ENCODE results near the gene MPP7.

Gene MPP7

GRCh38 chr10:28276384-28276783 lies 26.5 kb downstream of the MPP7 start:
- H3K27ac ChIP-seq (ENCODE audit: low read length) = no peak overlapping the region
- no peaks in the 10 kb centered on the region for H3K4me1 ChIP-seq (ENCODE audit: control insufficient read depth, insufficient read depth, low read length)
- no peaks in the 10 kb centered on the region for H3K9me3 ChIP-seq (ENCODE audit: control insufficient read depth, insufficient read depth, low read length)
- no peak overlapping the region for H3K4me3 ChIP-seq (ENCODE audit: low read length)
- no peaks in the 10 kb centered on the region for H3K27me3 ChIP-seq (ENCODE audit: control insufficient read depth, insufficient read depth, low read length)
- H3K36me3 ChIP-seq (ENCODE audit: control insufficient read depth, insufficient read depth, low read length) = no peaks in the 10 kb centered on the region
- no peak for DNase-seq (ENCODE audit: low read depth, low spot score)
- WGBS (ENCODE audit: insufficient coverage, insufficient read length) = no CpG with 5 or more reads among the region's 4 CpGs

GRCh38 chr10:28274475-28274874 lies 28.4 kb downstream of the MPP7 start:
- H3K27ac ChIP-seq (ENCODE audit: low read length) = no peak overlapping the region
- H3K27me3 ChIP-seq (ENCODE audit: control insufficient read depth, insufficient read depth, low read length) = no peaks in the 10 kb centered on the region
- H3K4me3 ChIP-seq (ENCODE audit: low read length) = no peak overlapping the region
- no peaks in the 10 kb centered on the region for H3K9me3 ChIP-seq (ENCODE audit: control insufficient read depth, insufficient read depth, low read length)
- DNase-seq (ENCODE audit: low read depth, low spot score) = no peak
- no peaks in the 10 kb centered on the region for H3K4me1 ChIP-seq (ENCODE audit: control insufficient read depth, insufficient read depth, low read length)
- H3K36me3 ChIP-seq (ENCODE audit: control insufficient read depth, insufficient read depth, low read length) = no peaks in the 10 kb centered on the region

- no peak for DNase-seq (ENCODE audit: low read depth, low spot score)
- H3K27me3 ChIP-seq (ENCODE audit: control insufficient read depth, insufficient read depth, low read length) = no peaks in the 10 kb centered on the region
- no peaks in the 10 kb centered on the region for H3K36me3 ChIP-seq (ENCODE audit: control insufficient read depth, insufficient read depth, low read length)
- no peak overlapping the region for H3K27ac ChIP-seq (ENCODE audit: low read length)
- H3K9me3 ChIP-seq (ENCODE audit: control insufficient read depth, insufficient read depth, low read length) = no peaks in the 10 kb centered on the region
- no peaks in the 10 kb centered on the region for H3K4me1 ChIP-seq (ENCODE audit: control insufficient read depth, insufficient read depth, low read length)
- H3K4me3 ChIP-seq (ENCODE audit: low read length) = no peak overlapping the region
- WGBS (ENCODE audit: insufficient coverage, insufficient read length) = no CpG with 5 or more reads among the region's 5 CpGs
These were observed 29.5 kb downstream of the MPP7 start for GRCh38 chr10:28273343-28273742.

GRCh38 chr10:28269842-28270456 lies 32.9 kb downstream of the MPP7 start:
- Histone ChIP-seq H3K27ac (ENCODE audit: low read length) (no peak overlapping the region), H3K36me3 (ENCODE audit: control insufficient read depth, insufficient read depth, low read length) (no peaks in the 10 kb centered on the region), H3K4me3 (ENCODE audit: low read length) (no peak overlapping the region), H3K27me3 (ENCODE audit: control insufficient read depth, insufficient read depth, low read length) (no peaks in the 10 kb centered on the region), H3K9me3 (ENCODE audit: control insufficient read depth, insufficient read depth, low read length) (no peaks in the 10 kb centered on the region), H3K4me1 (ENCODE audit: control insufficient read depth, insufficient read depth, low read length) (no peaks in the 10 kb centered on the region)
- no CpG with 5 or more reads among the region's 9 CpGs for WGBS (ENCODE audit: insufficient coverage, insufficient read length)
- no peak for DNase-seq (ENCODE audit: low read depth, low spot score)

GRCh38 chr10:28266449-28267224 lies 36.2 kb downstream of the MPP7 start:
- no peak for DNase-seq (ENCODE audit: low read depth, low spot score)
- H3K4me3 ChIP-seq (ENCODE audit: low read length) = no peak overlapping the region
- H3K9me3 ChIP-seq (ENCODE audit: control insufficient read depth, insufficient read depth, low read length) = no peaks in the 10 kb centered on the region
- WGBS (ENCODE audit: insufficient coverage, insufficient read length) = no CpG with 5 or more reads among the region's 3 CpGs
- no peak overlapping the region for H3K27ac ChIP-seq (ENCODE audit: low read length)
- no peaks in the 10 kb centered on the region for H3K36me3 ChIP-seq (ENCODE audit: control insufficient read depth, insufficient read depth, low read length)
- H3K4me1 ChIP-seq (ENCODE audit: control insufficient read depth, insufficient read depth, low read length) = no peaks in the 10 kb centered on the region
- H3K27me3 ChIP-seq (ENCODE audit: control insufficient read depth, insufficient read depth, low read length) = no peaks in the 10 kb centered on the region

GRCh38 chr10:28263136-28263857 lies 39.6 kb downstream of the MPP7 start:
- WGBS (ENCODE audit: insufficient coverage, insufficient read length) = no CpG with 5 or more reads among the region's 10 CpGs
- no peaks in the 10 kb centered on the region for H3K36me3 ChIP-seq (ENCODE audit: control insufficient read depth, insufficient read depth, low read length)
- H3K27me3 ChIP-seq (ENCODE audit: control insufficient read depth, insufficient read depth, low read length) = no peaks in the 10 kb centered on the region
- no peak overlapping the region for H3K4me3 ChIP-seq (ENCODE audit: low read length)
- no peak overlapping the region for H3K27ac ChIP-seq (ENCODE audit: low read length)
- H3K9me3 ChIP-seq (ENCODE audit: control insufficient read depth, insufficient read depth, low read length) = no peaks in the 10 kb centered on the region
- H3K4me1 ChIP-seq (ENCODE audit: control insufficient read depth, insufficient read depth, low read length) = no peaks in the 10 kb centered on the region
- DNase-seq (ENCODE audit: low read depth, low spot score) = no peak

- H3K4me3 ChIP-seq (ENCODE audit: low read length) = no peak overlapping the region
- no peak overlapping the region for H3K27ac ChIP-seq (ENCODE audit: low read length)
- no peaks in the 10 kb centered on the region for H3K27me3 ChIP-seq (ENCODE audit: control insufficient read depth, insufficient read depth, low read length)
- DNase-seq (ENCODE audit: low read depth, low spot score) = no peak
- no peaks in the 10 kb centered on the region for H3K4me1 ChIP-seq (ENCODE audit: control insufficient read depth, insufficient read depth, low read length)
- WGBS (ENCODE audit: insufficient coverage, insufficient read length) = no CpG with 5 or more reads among the region's 2 CpGs
- no peaks in the 10 kb centered on the region for H3K36me3 ChIP-seq (ENCODE audit: control insufficient read depth, insufficient read depth, low read length)
- no peaks in the 10 kb centered on the region for H3K9me3 ChIP-seq (ENCODE audit: control insufficient read depth, insufficient read depth, low read length)
These were observed 46.1 kb downstream of the MPP7 start for GRCh38 chr10:28256776-28257175.

- Histone ChIP-seq H3K9me3 (ENCODE audit: control insufficient read depth, insufficient read depth, low read length) (no peaks in the 10 kb centered on the region), H3K36me3 (ENCODE audit: control insufficient read depth, insufficient read depth, low read length) (no peaks in the 10 kb centered on the region), H3K27me3 (ENCODE audit: control insufficient read depth, insufficient read depth, low read length) (no peaks in the 10 kb centered on the region), H3K27ac (ENCODE audit: low read length) (no peak overlapping the region), H3K4me3 (ENCODE audit: low read length) (no peak overlapping the region), H3K4me1 (ENCODE audit: control insufficient read depth, insufficient read depth, low read length) (no peaks in the 10 kb centered on the region)
- DNase-seq (ENCODE audit: low read depth, low spot score) = no peak
- WGBS (ENCODE audit: insufficient coverage, insufficient read length) = no CpG with 5 or more reads among the region's 6 CpGs
These were observed 48.4 kb downstream of the MPP7 start for GRCh38 chr10:28254290-28254985.

- no peaks in the 10 kb centered on the region for H3K9me3 ChIP-seq (ENCODE audit: control insufficient read depth, insufficient read depth, low read length)
- no peak for DNase-seq (ENCODE audit: low read depth, low spot score)
- WGBS (ENCODE audit: insufficient coverage, insufficient read length) = no CpG with 5 or more reads among the region's 11 CpGs
- no peak overlapping the region for H3K4me3 ChIP-seq (ENCODE audit: low read length)
- no peak overlapping the region for H3K27ac ChIP-seq (ENCODE audit: low read length)
- H3K4me1 ChIP-seq (ENCODE audit: control insufficient read depth, insufficient read depth, low read length) = no peaks in the 10 kb centered on the region
- no peaks in the 10 kb centered on the region for H3K36me3 ChIP-seq (ENCODE audit: control insufficient read depth, insufficient read depth, low read length)
- no peaks in the 10 kb centered on the region for H3K27me3 ChIP-seq (ENCODE audit: control insufficient read depth, insufficient read depth, low read length)
These were observed 49.6 kb downstream of the MPP7 start for GRCh38 chr10:28253169-28253785.

Measured in iPS DF 6.9 (cell line).